Measurements from ENCODE around the gene RPS25.

GRCh38 chr11:119048644-119049043, 30.5 kb upstream of the RPS25 start:
- TF ChIP-seq CTCF (IDR thresholded peaks at IDR 0.05; ENCODE audit: poor library complexity, severe bottlenecking) = no peak
- no peak for TF ChIP-seq POLR2AphosphoS5 (IDR thresholded peaks at IDR 0.05)
- TF ChIP-seq EZH2 (IDR thresholded peaks at IDR 0.05; ENCODE audit: borderline replicate concordance, insufficient read depth, low read length, poor library complexity, severe bottlenecking) = no peak
- no peak for TF ChIP-seq TAF1 (IDR thresholded peaks at IDR 0.05; ENCODE audit: low read depth)
- no peak for TF ChIP-seq RAD21 (conservative IDR thresholded peaks at IDR 0.05)

All from neural cell (in vitro differentiated cells).